ENCODE measurements around the gene CBX2.

CBX2 gene

GRCh38 chr17:79800325-79801155 lies 22.6 kb downstream of the CBX2 start:
- no peak for DNase-seq (ENCODE audit: low spot score)

GRCh38 chr17:79801156-79802038 lies 23.4 kb downstream of the CBX2 start:
- DNase-seq (ENCODE audit: low spot score): no peak

- no peak for DNase-seq (ENCODE audit: low spot score)
Observed at GRCh38 chr17:79802039-79802735, 24.2 kb downstream of the CBX2 start.

GRCh38 chr17:79802736-79803420 lies 24.9 kb downstream of the CBX2 start:
- no peak for DNase-seq (ENCODE audit: low spot score)

- no peak for DNase-seq (ENCODE audit: low spot score)
Observed at GRCh38 chr17:79803421-79803996, 25.6 kb downstream of the CBX2 start.

- no peak for DNase-seq (ENCODE audit: low spot score)
Observed at GRCh38 chr17:79803997-79804855, 26.3 kb downstream of the CBX2 start.

GRCh38 chr17:79804856-79805696 lies 27.1 kb downstream of the CBX2 start:
- DNase-seq (ENCODE audit: low spot score): no peak

GRCh38 chr17:79806446-79806760 lies 28.5 kb downstream of the CBX2 start:
- no peak for DNase-seq (ENCODE audit: low spot score)

GRCh38 chr17:79806863-79807720 lies 29.1 kb downstream of the CBX2 start:
- no peak for DNase-seq (ENCODE audit: low spot score)

GRCh38 chr17:79808763-79809529 lies 31.0 kb downstream of the CBX2 start:
- DNase-seq (ENCODE audit: low spot score): no peak

- no peak for DNase-seq (ENCODE audit: low spot score)
Observed at GRCh38 chr17:79809530-79810129, 31.7 kb downstream of the CBX2 start.

GRCh38 chr17:79810130-79811010 lies 32.4 kb downstream of the CBX2 start:
- peak; percentile 80 for DNase-seq (ENCODE audit: low spot score)

- DNase-seq (ENCODE audit: low spot score): peak; percentile 38
Observed at GRCh38 chr17:79811011-79811867, 33.3 kb downstream of the CBX2 start.

GRCh38 chr17:79811868-79812352 lies 34.0 kb downstream of the CBX2 start:
- no peak for DNase-seq (ENCODE audit: low spot score)

All from AG08395 (cell line).